Tibial nerve (tissue), 3 donors: ENCODE results near the gene SFPQ.

Experiments used
- POLR2A ChIP-seq, 2 donors: fragments of 450-650 bp; IDR thresholded peaks; one replicate each; pipeline ENCODE4 v1.6.1; 2017; ENCODE audit warnings: antibody characterized with exemption in 2 of 2, mild to moderate bottlenecking in 2 of 2, moderate library complexity in 2 of 2
- TF ChIP-seq, protein P1 (sequence below), 5 experiments: fragments of 200-600 bp in 3 of 5; fragments of 450-650 bp in 2 of 5; sonication (generic) in 3 of 5; IDR thresholded peaks; one replicate each; pipeline ENCODE4 v1.5.1; 2016 to 2019; ENCODE audit warnings: antibody characterized with exemption in 5 of 5, mild to moderate bottlenecking in 3 of 5, moderate library complexity in 2 of 5

DNA sequence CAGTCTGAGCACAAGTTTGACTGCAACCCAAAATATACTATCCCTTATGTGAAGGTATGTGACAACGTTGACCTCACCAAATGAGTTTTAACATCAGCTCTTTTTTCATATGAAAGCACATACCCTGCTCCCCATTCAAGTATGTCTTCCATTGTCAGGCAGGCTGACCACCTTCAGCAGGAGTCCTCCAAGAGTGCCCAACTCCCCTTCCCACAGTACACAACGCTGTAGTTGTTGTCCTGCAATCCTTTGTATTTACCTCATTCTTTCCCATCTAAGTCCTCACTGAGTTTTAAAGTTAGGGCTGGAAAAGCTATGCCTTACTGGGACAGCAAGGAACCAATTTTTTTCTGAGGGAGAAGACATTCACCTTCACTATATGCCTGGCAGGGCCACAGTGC, 14.7 kb downstream of the SFPQ start:
- TF ChIP-seq POLR2A (IDR thresholded peaks at IDR 0.05) = no peak
- TF ChIP-seq, protein P1, sequence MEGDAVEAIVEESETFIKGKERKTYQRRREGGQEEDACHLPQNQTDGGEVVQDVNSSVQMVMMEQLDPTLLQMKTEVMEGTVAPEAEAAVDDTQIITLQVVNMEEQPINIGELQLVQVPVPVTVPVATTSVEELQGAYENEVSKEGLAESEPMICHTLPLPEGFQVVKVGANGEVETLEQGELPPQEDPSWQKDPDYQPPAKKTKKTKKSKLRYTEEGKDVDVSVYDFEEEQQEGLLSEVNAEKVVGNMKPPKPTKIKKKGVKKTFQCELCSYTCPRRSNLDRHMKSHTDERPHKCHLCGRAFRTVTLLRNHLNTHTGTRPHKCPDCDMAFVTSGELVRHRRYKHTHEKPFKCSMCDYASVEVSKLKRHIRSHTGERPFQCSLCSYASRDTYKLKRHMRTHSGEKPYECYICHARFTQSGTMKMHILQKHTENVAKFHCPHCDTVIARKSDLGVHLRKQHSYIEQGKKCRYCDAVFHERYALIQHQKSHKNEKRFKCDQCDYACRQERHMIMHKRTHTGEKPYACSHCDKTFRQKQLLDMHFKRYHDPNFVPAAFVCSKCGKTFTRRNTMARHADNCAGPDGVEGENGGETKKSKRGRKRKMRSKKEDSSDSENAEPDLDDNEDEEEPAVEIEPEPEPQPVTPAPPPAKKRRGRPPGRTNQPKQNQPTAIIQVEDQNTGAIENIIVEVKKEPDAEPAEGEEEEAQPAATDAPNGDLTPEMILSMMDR (IDR thresholded peaks at IDR 0.05) = no peak
